ENCODE measurements around the gene PARL. TPM values are rescaled to one million over a fixed set of nuclear protein-coding genes. Genes with fewer than 3 reads are reported as not detected.
A peak's percentile ranks its signal among the peaks of the same experiment; 100 is the strongest.

The PARL gene
- total and polyA plus RNA-seq, 2 of the 13 experiments (the other 11 are each of a cell fraction or from before 2014, with no cell fraction given), result 46.3 to 58.6 TPM

DNA sequence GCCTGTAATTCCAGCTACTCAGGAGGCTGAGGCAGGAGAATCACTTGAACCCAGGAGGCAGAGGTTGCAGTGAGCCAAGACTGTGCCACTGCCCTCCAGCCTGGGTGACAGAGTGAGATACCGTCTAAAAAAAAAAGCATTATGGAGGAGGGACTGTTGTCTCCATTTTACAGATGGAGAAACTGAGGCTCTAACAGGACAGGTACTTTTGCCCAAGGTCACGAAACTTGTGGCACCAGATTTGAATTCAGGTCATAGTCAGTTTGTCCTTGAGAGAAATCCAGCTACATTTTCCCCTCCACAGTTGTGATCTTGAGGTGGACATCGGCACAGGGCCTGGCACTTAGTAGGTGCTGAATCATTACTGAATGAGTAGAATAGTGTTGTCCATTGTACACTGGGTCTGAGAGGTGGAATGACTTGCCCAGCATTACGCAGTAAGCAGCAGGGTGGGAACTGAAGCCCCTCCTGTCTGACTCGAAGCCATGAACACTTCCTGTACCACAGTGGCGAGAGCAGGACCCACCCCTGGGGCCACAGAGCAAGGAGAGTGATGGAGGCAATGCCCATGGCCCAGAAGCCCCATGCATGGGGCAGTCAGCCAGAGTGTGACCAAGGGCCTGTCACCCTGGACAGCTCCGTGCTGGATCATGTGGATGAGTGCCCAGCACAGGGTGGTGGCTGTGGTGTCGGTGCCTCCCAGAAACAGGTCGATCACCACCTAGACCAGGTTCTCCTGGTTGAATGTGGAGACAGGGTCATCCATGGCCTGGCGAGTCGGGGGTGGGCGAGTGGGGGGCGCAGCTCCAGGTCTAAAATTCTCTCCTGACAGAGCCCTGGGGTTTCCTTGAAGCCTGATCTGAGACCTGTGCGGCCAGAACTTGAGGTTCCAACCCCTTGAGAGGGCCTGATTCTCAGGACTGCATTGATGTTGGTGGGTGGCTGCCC lies 20.4 kb upstream of the PARL start (continued):
- no peak for TF ChIP-seq HNF4G (IDR thresholded peaks at IDR 0.05; ENCODE audit: borderline replicate concordance, low read depth, low read length)
- TF ChIP-seq HNF4G (CRISPR knock-in tag; IDR thresholded peaks at IDR 0.05; ENCODE audit: borderline replicate concordance, low read depth), result no peak
- no peak for TF ChIP-seq ZNF841 (CRISPR knock-in tag; IDR thresholded peaks at IDR 0.05; ENCODE audit: borderline replicate concordance)
- no peak for TF ChIP-seq LBX2 (CRISPR knock-in tag; IDR thresholded peaks at IDR 0.05; ENCODE audit: borderline replicate concordance)
- no peak for TF ChIP-seq SNAPC5 (CRISPR knock-in tag; IDR thresholded peaks at IDR 0.05; ENCODE audit: borderline replicate concordance)
- no peak for TF ChIP-seq ZFX (CRISPR knock-in tag; IDR thresholded peaks at IDR 0.05; ENCODE audit: low read depth)
- no peak for TF ChIP-seq ZNF441 (CRISPR knock-in tag; IDR thresholded peaks at IDR 0.05; ENCODE audit: borderline replicate concordance)
- 0 out of 2 replicates have a peak, but pooled peaks have one; percentile 16 for TF ChIP-seq ZNF644 (CRISPR knock-in tag; IDR thresholded peaks at IDR 0.05; ENCODE audit: low read depth)
- no peak for TF ChIP-seq PAX8 (CRISPR knock-in tag; IDR thresholded peaks at IDR 0.05; ENCODE audit: borderline replicate concordance)
- TF ChIP-seq THYN1 (CRISPR knock-in tag; IDR thresholded peaks at IDR 0.05; ENCODE audit: borderline replicate concordance, low read depth), result no peak
- TF ChIP-seq KLF13 (CRISPR knock-in tag; IDR thresholded peaks at IDR 0.05), result no peak
- TF ChIP-seq NFIC (IDR thresholded peaks at IDR 0.05; ENCODE audit: low read length), result no peak
- TF ChIP-seq, protein P1, sequence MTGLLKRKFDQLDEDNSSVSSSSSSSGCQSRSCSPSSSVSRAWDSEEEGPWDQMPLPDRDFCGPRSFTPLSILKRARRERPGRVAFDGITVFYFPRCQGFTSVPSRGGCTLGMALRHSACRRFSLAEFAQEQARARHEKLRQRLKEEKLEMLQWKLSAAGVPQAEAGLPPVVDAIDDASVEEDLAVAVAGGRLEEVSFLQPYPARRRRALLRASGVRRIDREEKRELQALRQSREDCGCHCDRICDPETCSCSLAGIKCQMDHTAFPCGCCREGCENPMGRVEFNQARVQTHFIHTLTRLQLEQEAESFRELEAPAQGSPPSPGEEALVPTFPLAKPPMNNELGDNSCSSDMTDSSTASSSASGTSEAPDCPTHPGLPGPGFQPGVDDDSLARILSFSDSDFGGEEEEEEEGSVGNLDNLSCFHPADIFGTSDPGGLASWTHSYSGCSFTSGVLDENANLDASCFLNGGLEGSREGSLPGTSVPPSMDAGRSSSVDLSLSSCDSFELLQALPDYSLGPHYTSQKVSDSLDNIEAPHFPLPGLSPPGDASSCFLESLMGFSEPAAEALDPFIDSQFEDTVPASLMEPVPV (CRISPR knock-in tag; IDR thresholded peaks at IDR 0.05), result no peak
- TF ChIP-seq, protein P2, sequence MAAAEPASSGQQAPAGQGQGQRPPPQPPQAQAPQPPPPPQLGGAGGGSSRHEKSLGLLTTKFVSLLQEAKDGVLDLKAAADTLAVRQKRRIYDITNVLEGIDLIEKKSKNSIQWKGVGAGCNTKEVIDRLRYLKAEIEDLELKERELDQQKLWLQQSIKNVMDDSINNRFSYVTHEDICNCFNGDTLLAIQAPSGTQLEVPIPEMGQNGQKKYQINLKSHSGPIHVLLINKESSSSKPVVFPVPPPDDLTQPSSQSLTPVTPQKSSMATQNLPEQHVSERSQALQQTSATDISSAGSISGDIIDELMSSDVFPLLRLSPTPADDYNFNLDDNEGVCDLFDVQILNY (CRISPR knock-in tag; conservative IDR thresholded peaks at IDR 0.05), result no peak
- TF ChIP-seq HNRNPL (IDR thresholded peaks at IDR 0.05; ENCODE audit: low read depth, low read length), result 0 out of 2 replicates have a peak, but pooled peaks have one; percentile 49
- TF ChIP-seq PPARG (CRISPR knock-in tag; conservative IDR thresholded peaks at IDR 0.05), result no peak
- no peak for TF ChIP-seq ZNF432 (CRISPR knock-in tag; IDR thresholded peaks at IDR 0.05; ENCODE audit: borderline replicate concordance)
- no peak for TF ChIP-seq ZC3H13 (CRISPR knock-in tag; IDR thresholded peaks at IDR 0.05)
- TF ChIP-seq, protein P3, sequence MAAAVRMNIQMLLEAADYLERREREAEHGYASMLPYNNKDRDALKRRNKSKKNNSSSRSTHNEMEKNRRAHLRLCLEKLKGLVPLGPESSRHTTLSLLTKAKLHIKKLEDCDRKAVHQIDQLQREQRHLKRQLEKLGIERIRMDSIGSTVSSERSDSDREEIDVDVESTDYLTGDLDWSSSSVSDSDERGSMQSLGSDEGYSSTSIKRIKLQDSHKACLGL (CRISPR knock-in tag; IDR thresholded peaks at IDR 0.05), result no peak
- no peak for TF ChIP-seq CC2D1A (CRISPR knock-in tag; IDR thresholded peaks at IDR 0.05)
- no peak for TF ChIP-seq ZNF713 (CRISPR knock-in tag; IDR thresholded peaks at IDR 0.05)
- TF ChIP-seq ZNF362 (CRISPR knock-in tag; IDR thresholded peaks at IDR 0.05; ENCODE audit: borderline replicate concordance), result no peak
- no peak; the same call in 1 of the 2 replicates for TF ChIP-seq KDM2A (CRISPR knock-in tag; IDR thresholded peaks at IDR 0.05; ENCODE audit: borderline replicate concordance, low read depth)
- TF ChIP-seq SAP130 (CRISPR knock-in tag; IDR thresholded peaks at IDR 0.05; ENCODE audit: low read depth), result peak; percentile 67
- no peak for TF ChIP-seq ZNF616 (CRISPR knock-in tag; IDR thresholded peaks at IDR 0.05; ENCODE audit: low read depth)

Measured in HepG2 (cell line).